Measurements from ENCODE around the gene MANBA.
"Not testable (repeated sequence)": the region's sequence is repeated elsewhere in the genome, so short reads cannot be mapped to it uniquely, and the experiment has no call there.

Gene MANBA

GRCh38 chr4:102734591-102735385 is 26.0 kb downstream of the MANBA start:
- Histone ChIP-seq H3K4me3 (ENCODE audit: low read length) (no peak overlapping the region), H3K9me3 (ENCODE audit: control insufficient read depth, low read length) (peaks cover 5% of the 10 kb centered on the region), H3K36me3 (ENCODE audit: control insufficient read depth, insufficient read depth, low read length, severe bottlenecking) (peaks cover 3% of the 10 kb centered on the region), H3K4me1 (ENCODE audit: control insufficient read depth, insufficient read depth, low read length) (peaks cover 7% of the 10 kb centered on the region), H3K27me3 (replicated peaks; ENCODE audit: control insufficient read depth, insufficient read depth, low read length) (no peaks in the 10 kb centered on the region), H3K9ac (ENCODE audit: low read length) (no peak overlapping the region)
- DNase-seq (ENCODE audit: low read depth) = no peak

- Histone ChIP-seq H3K27me3 (replicated peaks; ENCODE audit: control insufficient read depth, insufficient read depth, low read length) (no peaks in the 10 kb centered on the region), H3K36me3 (ENCODE audit: control insufficient read depth, insufficient read depth, low read length, severe bottlenecking) (peaks cover 3% of the 10 kb centered on the region), H3K4me3 (ENCODE audit: low read length) (no peak overlapping the region), H3K9me3 (ENCODE audit: control insufficient read depth, low read length) (peaks cover 5% of the 10 kb centered on the region), H3K4me1 (ENCODE audit: control insufficient read depth, insufficient read depth, low read length) (peaks cover 7% of the 10 kb centered on the region), H3K9ac (ENCODE audit: low read length) (no peak overlapping the region)
- DNase-seq (ENCODE audit: low read depth) = no peak
These were observed 26.7 kb downstream of the MANBA start for GRCh38 chr4:102734116-102734515.

GRCh38 chr4:102733084-102733483 is 27.7 kb downstream of the MANBA start:
- Histone ChIP-seq H3K36me3 (ENCODE audit: control insufficient read depth, insufficient read depth, low read length, severe bottlenecking) (peaks cover 3% of the 10 kb centered on the region), H3K27me3 (replicated peaks; ENCODE audit: control insufficient read depth, insufficient read depth, low read length) (no peaks in the 10 kb centered on the region), H3K9me3 (ENCODE audit: control insufficient read depth, low read length) (peaks cover 5% of the 10 kb centered on the region), H3K4me1 (ENCODE audit: control insufficient read depth, insufficient read depth, low read length) (peaks cover 7% of the 10 kb centered on the region), H3K9ac (ENCODE audit: low read length) (no peak overlapping the region), H3K4me3 (ENCODE audit: low read length) (no peak overlapping the region)
- DNase-seq (ENCODE audit: low read depth) = no peak

GRCh38 chr4:102732678-102733077 is 28.1 kb downstream of the MANBA start:
- H3K9ac ChIP-seq (ENCODE audit: low read length) = no peak overlapping the region
- peaks cover 3% of the 10 kb centered on the region for H3K36me3 ChIP-seq (ENCODE audit: control insufficient read depth, insufficient read depth, low read length, severe bottlenecking)
- peaks cover 5% of the 10 kb centered on the region for H3K9me3 ChIP-seq (ENCODE audit: control insufficient read depth, low read length)
- H3K4me3 ChIP-seq (ENCODE audit: low read length) = no peak overlapping the region
- H3K4me1 ChIP-seq (ENCODE audit: control insufficient read depth, insufficient read depth, low read length) = peaks cover 7% of the 10 kb centered on the region
- DNase-seq (ENCODE audit: low read depth) = no peak
- H3K27me3 ChIP-seq (replicated peaks; ENCODE audit: control insufficient read depth, insufficient read depth, low read length) = no peaks in the 10 kb centered on the region

- Histone ChIP-seq H3K36me3 (ENCODE audit: control insufficient read depth, insufficient read depth, low read length, severe bottlenecking) (peaks cover 3% of the 10 kb centered on the region), H3K9ac (ENCODE audit: low read length) (no peak overlapping the region), H3K27me3 (replicated peaks; ENCODE audit: control insufficient read depth, insufficient read depth, low read length) (no peaks in the 10 kb centered on the region), H3K4me1 (ENCODE audit: control insufficient read depth, insufficient read depth, low read length) (peaks cover 7% of the 10 kb centered on the region), H3K9me3 (ENCODE audit: control insufficient read depth, low read length) (peaks cover 5% of the 10 kb centered on the region), H3K4me3 (ENCODE audit: low read length) (no peak overlapping the region)
- DNase-seq (ENCODE audit: low read depth) = no peak
These were observed 29.7 kb downstream of the MANBA start for GRCh38 chr4:102730968-102731533.

GRCh38 chr4:102729486-102729885 is 31.3 kb downstream of the MANBA start:
- DNase-seq (ENCODE audit: low read depth); H3K36me3 ChIP-seq (ENCODE audit: control insufficient read depth, insufficient read depth, low read length, severe bottlenecking); H3K27me3 ChIP-seq (replicated peaks; ENCODE audit: control insufficient read depth, insufficient read depth, low read length): not testable (repeated sequence)

GRCh38 chr4:102726919-102727318 is 33.8 kb downstream of the MANBA start:
- not testable (repeated sequence) for DNase-seq (ENCODE audit: low read depth)

More at GRCh38 chr4:102729486-102729885, 31.3 kb downstream of the MANBA start:
- H3K9ac ChIP-seq (ENCODE audit: low read length); H3K4me3 ChIP-seq (ENCODE audit: low read length); H3K9me3 ChIP-seq (ENCODE audit: control insufficient read depth, low read length); H3K4me1 ChIP-seq (ENCODE audit: control insufficient read depth, insufficient read depth, low read length): not testable (repeated sequence)

GRCh38 chr4:102726068-102726467 is 34.7 kb downstream of the MANBA start:
- H3K4me3 ChIP-seq (ENCODE audit: low read length) = no peak overlapping the region
- peaks cover 3% of the 10 kb centered on the region for H3K36me3 ChIP-seq (ENCODE audit: control insufficient read depth, insufficient read depth, low read length, severe bottlenecking)
- DNase-seq (ENCODE audit: low read depth) = no peak
- no peak overlapping the region for H3K9ac ChIP-seq (ENCODE audit: low read length)
- H3K4me1 ChIP-seq (ENCODE audit: control insufficient read depth, insufficient read depth, low read length) = no peaks in the 10 kb centered on the region
- H3K27me3 ChIP-seq (replicated peaks; ENCODE audit: control insufficient read depth, insufficient read depth, low read length) = no peaks in the 10 kb centered on the region
- peaks cover 5% of the 10 kb centered on the region for H3K9me3 ChIP-seq (ENCODE audit: control insufficient read depth, low read length)

More at GRCh38 chr4:102726919-102727318, 33.8 kb downstream of the MANBA start:
- H3K9ac ChIP-seq (ENCODE audit: low read length); H3K4me3 ChIP-seq (ENCODE audit: low read length); H3K9me3 ChIP-seq (ENCODE audit: control insufficient read depth, low read length); H3K36me3 ChIP-seq (ENCODE audit: control insufficient read depth, insufficient read depth, low read length, severe bottlenecking); H3K27me3 ChIP-seq (replicated peaks; ENCODE audit: control insufficient read depth, insufficient read depth, low read length); H3K4me1 ChIP-seq (ENCODE audit: control insufficient read depth, insufficient read depth, low read length): not testable (repeated sequence)

- H3K36me3 ChIP-seq (ENCODE audit: control insufficient read depth, insufficient read depth, low read length, severe bottlenecking) = peaks cover 1% of the 10 kb centered on the region
- no peak for DNase-seq (ENCODE audit: low read depth)
- H3K9ac ChIP-seq (ENCODE audit: low read length) = no peak overlapping the region
- H3K4me1 ChIP-seq (ENCODE audit: control insufficient read depth, insufficient read depth, low read length) = no peaks in the 10 kb centered on the region
- no peaks in the 10 kb centered on the region for H3K27me3 ChIP-seq (replicated peaks; ENCODE audit: control insufficient read depth, insufficient read depth, low read length)
- no peak overlapping the region for H3K4me3 ChIP-seq (ENCODE audit: low read length)
- no peaks in the 10 kb centered on the region for H3K9me3 ChIP-seq (ENCODE audit: control insufficient read depth, low read length)
These were observed 35.5 kb downstream of the MANBA start for GRCh38 chr4:102725229-102725628.

GRCh38 chr4:102723511-102723910 is 37.3 kb downstream of the MANBA start:
- Histone ChIP-seq H3K9ac (ENCODE audit: low read length) (no peak overlapping the region), H3K36me3 (ENCODE audit: control insufficient read depth, insufficient read depth, low read length, severe bottlenecking) (no peaks in the 10 kb centered on the region), H3K27me3 (replicated peaks; ENCODE audit: control insufficient read depth, insufficient read depth, low read length) (no peaks in the 10 kb centered on the region), H3K4me1 (ENCODE audit: control insufficient read depth, insufficient read depth, low read length) (no peaks in the 10 kb centered on the region), H3K4me3 (ENCODE audit: low read length) (no peak overlapping the region), H3K9me3 (ENCODE audit: control insufficient read depth, low read length) (no peaks in the 10 kb centered on the region)
- no peak for DNase-seq (ENCODE audit: low read depth)

- no peaks in the 10 kb centered on the region for H3K9me3 ChIP-seq (ENCODE audit: control insufficient read depth, low read length)
- no peaks in the 10 kb centered on the region for H3K4me1 ChIP-seq (ENCODE audit: control insufficient read depth, insufficient read depth, low read length)
- H3K4me3 ChIP-seq (ENCODE audit: low read length) = no peak overlapping the region
- H3K27me3 ChIP-seq (replicated peaks; ENCODE audit: control insufficient read depth, insufficient read depth, low read length) = no peaks in the 10 kb centered on the region
- H3K36me3 ChIP-seq (ENCODE audit: control insufficient read depth, insufficient read depth, low read length, severe bottlenecking) = no peaks in the 10 kb centered on the region
- no peak for DNase-seq (ENCODE audit: low read depth)
- H3K9ac ChIP-seq (ENCODE audit: low read length) = no peak overlapping the region
These were observed 38.0 kb downstream of the MANBA start for GRCh38 chr4:102722740-102723139.
